ENCODE results near the gene TTI1. TPM values are rescaled to one million over a fixed set of nuclear protein-coding genes. Genes with fewer than 3 reads are reported as not detected.

The TTI1 gene
- total and polyA plus RNA-seq, 2 experiments from 2014 or later, result 17.8 to 56.4 TPM

GRCh38 chr20:37984018-37984785 lies 49.1 kb downstream of the TTI1 start:
- no peak for ATAC-seq
- H3K4me3 Mint-ChIP-seq, result no peak overlapping the region
- no peak for DNase-seq (ENCODE audit: low spot score)
- no peak overlapping the region for H3K27ac ChIP-seq (ENCODE audit: low read depth)
- no peaks in the 10 kb centered on the region for H3K27me3 ChIP-seq (ENCODE audit: insufficient read depth)
- no peak overlapping the region for H3K4me3 ChIP-seq
- no peaks in the 10 kb centered on the region for H3K79me2 ChIP-seq (replicated peaks; ENCODE audit: insufficient read depth)
- H3K27ac Mint-ChIP-seq, result no peak overlapping the region
- peaks cover 13% of the 10 kb centered on the region for H3K36me3 Mint-ChIP-seq (ENCODE audit: low read depth)
- no peaks in the 10 kb centered on the region for H4K20me1 ChIP-seq (replicated peaks; ENCODE audit: insufficient read depth)
- no peaks in the 10 kb centered on the region for H3K9me2 ChIP-seq (ENCODE audit: insufficient read depth)
- H3K4me2 ChIP-seq, result no peak overlapping the region
- H3K27me3 Mint-ChIP-seq (ENCODE audit: insufficient read depth, low read depth, poor library complexity), result peaks cover 5% of the 10 kb centered on the region
- peaks cover 9% of the 10 kb centered on the region; the same call in 1 of the 2 replicates for H3K36me3 ChIP-seq (ENCODE audit: insufficient read depth)
- H3K4me1 Mint-ChIP-seq, result peaks cover 7% of the 10 kb centered on the region; the same call in 2 of the 3 replicates
- H2AFZ ChIP-seq, result no peak overlapping the region
- H3F3A ChIP-seq (replicated peaks; ENCODE audit: low read depth), result no peaks in the 10 kb centered on the region
- H3K9me3 Mint-ChIP-seq, result no peaks in the 10 kb centered on the region; the same call in 2 of the 3 replicates
- H3K4me1 ChIP-seq (ENCODE audit: insufficient read depth), result peaks cover 5% of the 10 kb centered on the region; the same call in 1 of the 2 replicates
- TF ChIP-seq POLR2AphosphoS5 (IDR thresholded peaks at IDR 0.05; ENCODE audit: low read depth) (no peak), ETS1 (IDR thresholded peaks at IDR 0.05) (no peak), ZNF114 (CRISPR knock-in tag; IDR thresholded peaks at IDR 0.05) (no peak), CREB1 (CRISPR knock-in tag; IDR thresholded peaks at IDR 0.05; ENCODE audit: low read depth) (no peak), NANOG (IDR thresholded peaks at IDR 0.05; ENCODE audit: borderline replicate concordance) (no peak), ZNF331 (CRISPR knock-in tag; IDR thresholded peaks at IDR 0.05; ENCODE audit: low read depth) (no peak), REST (IDR thresholded peaks at IDR 0.05; ENCODE audit: unreplicated experiment) (no peak), ZNF462 (CRISPR knock-in tag; IDR thresholded peaks at IDR 0.05) (no peak), STAT1 (IDR thresholded peaks at IDR 0.05; ENCODE audit: unreplicated experiment) (no peak), EZH2phosphoT487 (IDR thresholded peaks at IDR 0.05; ENCODE audit: unreplicated experiment) (no peak), EZH2 (IDR thresholded peaks at IDR 0.05; ENCODE audit: low read depth, unreplicated experiment) (no peak), JUNB (IDR thresholded peaks at IDR 0.05; ENCODE audit: unreplicated experiment) (no peak)
- TF ChIP-seq, protein P1, sequence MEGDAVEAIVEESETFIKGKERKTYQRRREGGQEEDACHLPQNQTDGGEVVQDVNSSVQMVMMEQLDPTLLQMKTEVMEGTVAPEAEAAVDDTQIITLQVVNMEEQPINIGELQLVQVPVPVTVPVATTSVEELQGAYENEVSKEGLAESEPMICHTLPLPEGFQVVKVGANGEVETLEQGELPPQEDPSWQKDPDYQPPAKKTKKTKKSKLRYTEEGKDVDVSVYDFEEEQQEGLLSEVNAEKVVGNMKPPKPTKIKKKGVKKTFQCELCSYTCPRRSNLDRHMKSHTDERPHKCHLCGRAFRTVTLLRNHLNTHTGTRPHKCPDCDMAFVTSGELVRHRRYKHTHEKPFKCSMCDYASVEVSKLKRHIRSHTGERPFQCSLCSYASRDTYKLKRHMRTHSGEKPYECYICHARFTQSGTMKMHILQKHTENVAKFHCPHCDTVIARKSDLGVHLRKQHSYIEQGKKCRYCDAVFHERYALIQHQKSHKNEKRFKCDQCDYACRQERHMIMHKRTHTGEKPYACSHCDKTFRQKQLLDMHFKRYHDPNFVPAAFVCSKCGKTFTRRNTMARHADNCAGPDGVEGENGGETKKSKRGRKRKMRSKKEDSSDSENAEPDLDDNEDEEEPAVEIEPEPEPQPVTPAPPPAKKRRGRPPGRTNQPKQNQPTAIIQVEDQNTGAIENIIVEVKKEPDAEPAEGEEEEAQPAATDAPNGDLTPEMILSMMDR (conservative IDR thresholded peaks at IDR 0.05; ENCODE audit: low read depth in 2 of 2), result no peak
